NCI-H1694 (cell line): ENCODE data around the gene FAM90A1.
"Not testable (repeated sequence)": the region's sequence is repeated elsewhere in the genome, so short reads cannot be mapped to it uniquely, and the experiment has no call there.

Experiments
- DNase-seq: peaks from one replicate; lab custom pipeline; 2025; lab: John Stamatoyannopoulos, UW

The FAM90A1 gene

DNA sequence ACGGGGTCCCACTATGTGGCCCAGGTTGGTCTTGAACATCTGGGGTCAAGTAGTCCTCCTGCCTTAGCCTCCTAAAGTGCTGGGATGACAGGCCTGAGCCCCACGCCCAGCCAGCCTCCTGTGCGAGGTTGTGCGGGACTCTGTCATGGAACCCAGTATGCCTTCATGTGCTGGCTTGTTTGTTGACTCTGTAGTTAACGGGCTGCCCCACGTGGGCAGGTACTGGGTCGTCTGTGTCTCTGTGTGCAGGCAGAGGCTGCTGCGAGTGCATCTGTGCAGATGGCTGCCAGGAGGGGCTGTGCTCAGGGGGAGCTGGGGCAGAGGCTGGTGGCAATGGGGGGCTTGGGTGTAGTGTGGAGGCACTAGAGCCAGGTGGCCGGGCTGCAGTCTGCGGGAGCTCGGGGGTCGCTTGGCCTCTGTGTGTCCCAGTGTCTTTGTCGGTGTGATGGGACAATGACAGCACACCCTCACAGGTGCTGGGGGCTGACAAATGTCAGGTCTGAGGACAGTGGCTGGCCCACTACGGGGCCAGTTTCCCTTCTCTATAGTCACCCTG, 6.0 kb upstream of the FAM90A1 start:
- not testable (repeated sequence) for DNase-seq

DNA sequence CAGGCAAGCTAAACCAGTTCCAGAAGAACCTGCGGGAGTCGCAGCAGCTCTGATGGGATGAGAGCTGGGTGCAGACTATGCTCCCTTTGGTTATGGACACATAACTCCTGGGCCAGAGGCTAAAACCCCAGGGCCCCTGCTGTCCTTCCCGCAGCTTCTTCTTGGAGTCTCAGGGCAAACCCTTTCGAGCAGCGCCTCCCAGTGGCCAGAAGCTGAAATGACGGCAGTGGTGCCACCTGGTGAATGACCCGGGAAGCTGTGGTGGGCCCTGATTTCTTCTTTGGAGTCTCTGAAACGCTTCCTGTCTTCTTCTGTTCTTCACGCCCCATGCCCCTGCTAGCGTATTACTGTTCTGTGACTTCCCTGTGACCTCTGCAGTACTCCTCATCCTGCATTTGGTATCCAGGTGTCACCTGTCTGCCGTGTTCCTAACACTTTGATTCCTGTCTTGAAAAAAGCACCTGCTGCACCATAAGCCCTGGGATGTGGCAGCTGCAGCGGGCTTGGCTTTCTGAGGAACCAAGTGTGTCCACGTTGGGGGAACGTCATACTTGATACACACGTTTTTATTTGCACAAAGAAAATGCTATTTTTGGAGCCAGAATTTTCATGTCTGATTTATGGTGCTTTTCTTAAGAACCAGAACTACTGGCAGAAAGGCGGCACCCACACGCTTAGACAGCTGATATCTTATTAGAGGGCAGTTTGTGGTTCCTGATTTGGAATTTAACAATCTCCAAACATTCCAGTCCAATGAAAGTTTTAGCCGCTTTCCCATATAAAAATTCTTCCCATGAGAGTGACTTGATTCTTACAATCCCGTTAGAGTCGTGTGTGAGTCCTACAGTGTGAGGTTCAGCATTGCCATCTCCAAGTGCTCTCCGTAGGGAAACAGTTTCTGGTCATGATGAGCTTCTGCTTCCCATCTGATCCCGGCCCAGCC, 4.5 kb upstream of the FAM90A1 start:
- peak; percentile 17 for DNase-seq

DNA sequence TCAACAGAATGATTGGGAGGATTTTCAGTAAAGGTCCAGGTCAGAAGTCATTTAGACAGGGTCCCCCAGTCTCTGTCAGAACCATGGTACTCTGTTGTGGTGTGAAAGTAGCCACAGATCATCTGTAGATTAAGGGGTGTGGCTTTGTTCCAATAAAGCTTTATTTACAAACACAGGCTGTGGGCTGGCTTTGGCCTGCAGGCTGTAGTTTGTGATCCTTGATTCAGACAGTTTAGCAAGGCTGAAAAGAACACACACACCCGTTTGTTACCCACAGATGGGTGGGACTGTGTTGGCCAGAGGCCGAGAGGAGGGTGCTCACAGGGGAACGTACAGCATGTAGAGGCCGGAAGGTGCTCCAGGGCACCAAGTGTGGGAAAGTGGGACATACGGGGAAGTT, 3.6 kb upstream of the FAM90A1 start:
- not testable (repeated sequence) for DNase-seq

DNA sequence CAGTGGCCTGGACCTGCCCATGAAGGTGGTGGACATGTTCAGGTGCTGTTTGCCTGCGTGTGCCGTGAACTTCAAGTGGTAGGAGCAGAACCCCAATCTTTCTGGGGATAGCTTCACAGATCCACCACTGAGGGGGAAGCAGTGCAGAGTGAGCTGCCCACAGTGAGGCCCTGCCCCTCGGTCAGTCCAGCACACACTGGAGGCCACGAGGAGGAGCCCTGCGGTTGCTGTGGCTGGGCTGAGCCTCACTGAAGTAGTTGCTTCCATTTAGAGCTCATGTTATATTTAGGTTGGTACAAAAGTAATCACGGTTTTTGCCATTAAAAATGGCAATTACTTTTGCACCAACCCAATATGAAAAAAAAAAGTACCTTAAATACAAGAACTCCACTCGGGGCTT, 2.1 kb upstream of the FAM90A1 start:
- not testable (repeated sequence) for DNase-seq

DNA sequence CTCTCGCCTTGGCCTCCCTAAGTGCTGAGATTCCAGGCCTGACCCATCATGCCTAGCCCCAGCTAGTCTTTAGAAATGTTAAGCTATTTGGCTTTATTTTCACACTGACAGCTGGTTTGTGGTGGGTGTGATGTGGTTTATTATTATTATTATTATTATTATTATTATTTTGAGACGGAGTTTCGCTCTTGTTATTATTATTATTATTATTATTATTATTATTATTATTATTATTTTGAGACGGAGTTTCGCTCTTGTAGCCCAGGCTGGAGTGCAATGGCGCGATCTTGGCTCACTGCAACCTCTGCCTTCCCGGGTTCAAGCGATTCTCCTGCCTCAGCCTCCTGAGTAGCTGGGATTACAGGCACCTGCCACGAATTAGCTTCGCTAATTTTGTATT, 1.2 kb upstream of the FAM90A1 start:
- not testable (repeated sequence) for DNase-seq

DNA sequence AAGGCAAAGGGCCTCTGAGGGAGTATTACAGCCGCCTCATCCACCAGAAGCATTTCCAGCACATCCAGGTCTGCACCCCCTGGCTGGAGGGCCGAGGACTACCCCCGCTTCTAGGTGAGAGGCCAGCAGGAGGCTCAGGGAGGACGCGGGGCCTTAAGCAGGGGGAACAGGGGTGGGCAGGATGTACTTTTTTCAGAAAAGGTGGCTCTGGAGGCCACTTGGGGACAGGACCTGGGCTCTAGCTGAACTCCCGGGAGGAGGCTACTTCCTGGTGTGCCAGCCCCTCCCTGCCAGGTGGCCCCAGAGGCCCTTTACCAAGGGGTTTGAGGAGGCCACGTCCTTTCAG, 287 bp upstream of the FAM90A1 start:
- DNase-seq = not testable (repeated sequence)

DNA sequence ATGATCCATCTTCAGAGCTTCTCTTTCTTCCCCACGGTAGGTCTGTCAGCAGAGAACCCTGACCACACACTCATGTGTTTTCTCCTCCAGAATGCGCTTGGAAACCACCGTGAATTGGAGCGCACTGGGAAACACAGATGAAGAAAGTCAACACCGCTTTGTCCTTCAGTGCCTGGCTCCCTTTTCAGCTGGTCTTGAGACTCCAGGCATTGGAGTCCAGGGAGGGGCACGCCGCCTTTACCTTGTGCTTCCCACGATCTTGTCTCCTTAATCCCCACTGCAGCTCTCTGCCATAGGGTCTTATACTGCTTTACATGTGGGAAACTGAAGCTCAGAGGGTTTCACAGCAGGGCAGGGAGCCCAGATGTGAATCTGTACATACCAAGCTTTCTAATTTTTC, 1.1 kb downstream of the FAM90A1 start:
- DNase-seq = no peak

DNA sequence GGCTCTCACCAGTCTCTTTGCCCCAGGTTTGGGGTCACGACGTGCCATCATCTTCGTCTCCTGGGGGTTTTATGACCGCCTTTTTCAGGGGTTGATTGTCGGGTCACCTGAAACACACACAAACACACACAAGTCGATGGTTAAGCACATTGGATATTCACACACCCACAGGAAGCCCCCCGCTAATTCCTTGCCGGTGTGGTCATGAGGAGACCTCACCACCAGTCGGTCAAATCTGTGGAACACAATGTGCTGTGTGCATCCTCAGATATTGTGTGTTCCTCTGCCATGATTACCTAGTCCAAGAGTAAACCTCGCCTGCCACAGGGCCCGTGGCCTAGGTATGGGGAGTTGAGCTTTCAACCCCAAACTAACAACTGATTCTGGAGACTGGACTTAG, 2.6 kb downstream of the FAM90A1 start:
- not testable (repeated sequence) for DNase-seq

DNA sequence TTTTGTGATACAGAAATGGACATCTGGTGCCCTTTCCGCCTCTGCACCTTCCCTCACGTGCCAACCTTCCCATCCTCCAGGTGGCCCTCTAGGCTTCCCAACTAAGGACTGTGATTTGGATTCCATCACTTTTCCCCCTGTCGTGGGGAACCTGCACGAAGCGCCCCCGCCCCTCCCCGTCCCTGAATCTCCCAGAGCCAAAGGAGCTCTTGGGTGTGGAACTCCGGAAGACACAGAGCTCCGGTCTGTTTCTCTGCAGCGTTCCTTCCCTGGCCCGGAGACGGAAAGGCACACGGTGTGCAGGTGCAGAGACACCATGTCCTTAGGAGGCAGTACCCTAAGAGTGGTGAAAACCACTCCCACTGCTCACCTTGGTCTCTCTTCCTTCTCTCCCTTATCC, 3.8 kb downstream of the FAM90A1 start:
- not testable (repeated sequence) for DNase-seq

DNA sequence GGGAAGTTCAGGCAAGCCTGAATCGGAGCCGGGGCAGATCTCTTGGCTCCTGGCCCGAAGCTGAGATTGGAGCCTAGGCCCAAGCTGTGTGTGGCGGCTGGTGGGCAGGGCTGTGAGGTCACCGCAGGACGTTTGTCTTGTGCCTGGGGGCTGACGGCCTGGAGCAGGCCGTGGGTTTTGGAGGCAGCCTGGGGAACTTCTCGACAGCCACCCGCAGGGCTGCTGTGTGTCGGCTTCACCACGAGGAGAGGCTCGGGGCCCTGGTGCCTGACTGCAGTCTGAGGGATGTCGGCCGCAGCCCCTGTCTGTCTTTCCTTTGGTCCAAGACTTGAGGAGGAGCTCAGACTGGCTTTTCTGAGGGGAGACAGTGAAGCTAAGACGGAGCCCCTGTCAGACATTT, 5.1 kb downstream of the FAM90A1 start:
- not testable (repeated sequence) for DNase-seq

DNA sequence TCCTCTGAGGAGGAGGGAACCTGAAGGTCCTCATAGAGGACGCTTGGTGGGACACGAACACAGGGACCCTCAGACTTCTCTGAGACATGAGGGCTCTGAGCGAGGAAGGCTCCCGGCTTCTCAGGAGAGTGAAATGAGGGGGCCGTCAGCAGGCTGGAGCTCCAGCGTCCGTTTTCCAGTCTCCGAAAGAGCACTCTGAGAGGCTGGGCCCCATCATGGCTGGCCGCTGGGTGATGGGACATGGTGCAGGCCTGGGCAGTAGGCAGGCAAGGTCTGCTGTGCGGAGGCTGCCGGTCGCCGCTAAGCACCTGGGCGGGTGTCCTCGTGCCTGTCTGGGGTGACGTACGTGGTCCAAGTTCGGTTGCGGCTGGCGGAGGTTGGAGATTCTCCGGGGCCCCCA, 5.6 kb downstream of the FAM90A1 start:
- DNase-seq = not testable (repeated sequence)

DNA sequence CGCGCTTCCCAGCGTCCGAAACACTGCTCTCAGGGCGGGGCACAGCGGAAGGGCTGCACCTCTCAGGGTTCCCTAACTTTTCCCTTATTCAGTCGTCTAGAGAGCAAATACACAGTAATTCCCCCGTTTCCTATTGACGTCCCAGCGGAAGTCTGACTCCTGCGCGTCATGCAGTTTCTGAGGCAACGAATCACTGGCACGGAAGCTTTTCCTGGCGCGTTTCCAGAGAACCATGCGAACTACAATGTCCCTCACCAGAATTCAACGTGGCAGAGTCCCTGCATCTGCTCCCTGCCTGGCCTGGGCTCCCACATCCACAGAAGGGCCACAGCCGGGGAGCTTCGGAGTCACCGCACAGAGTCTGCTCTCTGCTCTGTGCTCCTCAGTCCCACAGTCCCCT, 6.0 kb downstream of the FAM90A1 start:
- not testable (repeated sequence) for DNase-seq

DNA sequence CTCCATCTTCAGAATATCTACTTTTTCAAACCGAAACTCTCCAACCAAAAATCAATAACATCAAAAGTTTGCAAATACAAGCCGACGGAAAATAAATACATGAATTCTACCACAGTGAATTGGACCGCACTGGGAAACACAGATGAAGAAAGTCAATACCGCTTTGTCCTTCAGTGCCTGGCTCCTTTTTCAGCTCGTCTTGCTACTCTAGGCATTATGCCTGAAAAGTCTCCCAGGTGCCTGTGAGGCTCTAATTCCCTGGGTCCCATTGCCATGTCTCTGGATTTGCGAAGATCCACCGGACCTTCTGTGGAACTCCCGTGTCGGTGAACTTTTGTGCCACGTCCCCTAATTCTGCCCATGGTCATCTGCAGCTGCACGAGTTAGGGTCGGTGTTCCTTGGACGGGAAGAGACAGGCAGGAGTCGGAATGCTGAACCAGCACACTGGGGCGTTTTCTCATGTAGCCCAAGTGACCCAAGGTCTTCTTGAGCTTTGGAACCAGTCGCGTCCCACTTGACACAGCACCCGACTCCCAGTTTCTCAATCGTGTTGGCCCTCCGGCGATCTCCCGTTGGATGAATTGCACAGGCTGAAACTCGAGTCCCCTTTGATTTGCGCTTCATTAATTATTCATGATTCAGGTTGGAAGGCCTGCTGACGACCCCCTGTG, 8.6 kb downstream of the FAM90A1 start:
- DNase-seq = not testable (repeated sequence)

DNA sequence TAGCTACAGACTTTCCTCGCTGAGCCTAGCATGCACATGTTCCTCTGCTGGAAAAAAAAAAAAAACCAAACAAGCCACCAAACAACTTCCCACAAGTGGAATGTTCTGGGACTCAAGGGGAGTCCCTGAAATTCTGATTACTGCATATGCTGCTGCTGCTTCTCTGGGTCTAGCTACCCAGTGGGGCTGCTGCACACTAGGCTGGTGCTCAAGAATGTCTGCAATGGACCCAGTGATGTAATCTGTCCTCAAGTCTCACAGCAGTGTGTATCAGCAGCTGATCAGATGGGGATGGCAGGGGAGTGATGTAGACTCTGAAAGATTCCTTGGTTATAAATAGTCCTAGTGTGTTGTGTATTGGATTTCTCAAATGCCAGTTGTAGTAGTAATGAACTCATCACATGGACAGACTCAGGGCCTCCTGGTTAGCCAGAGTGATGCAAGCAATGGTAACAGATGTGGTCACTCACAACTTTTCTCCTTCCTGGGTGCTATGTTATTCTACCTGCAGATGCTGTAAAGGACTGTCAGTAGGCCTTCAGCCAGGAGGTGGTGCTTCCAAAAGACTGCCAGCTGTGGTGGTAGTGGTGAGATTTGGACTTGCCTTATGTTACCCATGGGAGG, 29.6 kb downstream of the FAM90A1 start:
- not testable (repeated sequence) for DNase-seq

DNA sequence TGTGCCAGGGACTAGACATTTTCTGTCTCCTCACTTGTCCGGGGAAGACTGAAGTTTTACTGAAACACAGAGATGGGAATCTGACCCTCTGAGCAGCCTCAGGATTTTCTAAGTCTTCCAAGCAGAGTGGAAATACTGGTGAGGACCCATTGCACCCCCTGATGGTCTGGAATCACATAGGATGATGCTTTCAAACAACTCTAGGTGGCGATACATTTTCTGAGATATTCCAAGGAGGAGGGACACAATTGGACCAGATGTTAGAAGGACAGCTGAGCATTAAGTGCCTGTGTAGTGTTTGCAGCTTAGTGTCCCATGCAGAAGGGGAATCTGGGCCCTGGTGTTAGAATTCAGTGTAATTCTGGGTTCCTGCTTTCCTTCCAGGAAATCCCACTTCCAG, 39.3 kb downstream of the FAM90A1 start:
- DNase-seq = not testable (repeated sequence)

DNA sequence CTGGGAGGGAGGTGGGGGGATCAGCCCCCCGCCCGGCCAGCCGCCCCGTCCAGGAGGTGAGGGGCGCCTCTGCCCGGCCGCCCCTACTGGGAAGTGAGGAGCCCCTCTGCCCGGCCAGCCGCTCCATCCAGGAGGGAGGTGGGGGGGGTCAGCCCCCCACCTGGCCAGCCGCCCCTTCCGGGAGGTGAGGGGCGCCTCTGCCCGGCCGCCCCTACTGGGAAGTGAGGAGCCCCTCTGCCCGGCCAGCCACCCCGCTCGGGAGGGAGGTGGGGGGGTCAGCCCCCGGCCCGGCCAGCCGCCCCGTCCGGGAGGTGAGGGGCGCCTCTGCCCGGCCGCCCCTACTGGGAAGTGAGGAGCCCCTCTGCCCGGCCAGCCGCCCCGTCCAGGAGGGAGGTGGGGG, 43.2 kb downstream of the FAM90A1 start:
- not testable (repeated sequence) for DNase-seq

DNA sequence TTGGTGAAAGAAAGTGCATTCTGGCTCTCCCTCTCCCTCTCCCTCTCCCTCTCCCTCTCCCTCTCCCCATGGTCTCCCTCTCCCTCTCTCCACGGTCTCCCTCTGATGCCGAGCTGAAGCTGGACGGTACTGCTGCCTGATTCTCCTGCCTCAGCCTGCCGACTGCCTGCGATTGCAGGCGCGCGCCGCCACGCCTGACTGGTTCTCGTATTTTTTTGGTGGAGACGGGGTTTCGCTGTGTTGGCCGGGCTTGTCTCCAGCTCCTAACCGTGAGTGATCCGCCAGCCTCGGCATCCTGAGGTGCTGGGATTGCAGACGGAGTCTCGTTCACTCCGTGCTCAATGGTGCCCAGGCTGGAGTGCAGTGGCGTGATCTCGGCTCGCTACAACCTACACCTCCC, 44.1 kb downstream of the FAM90A1 start:
- DNase-seq = not testable (repeated sequence)

DNA sequence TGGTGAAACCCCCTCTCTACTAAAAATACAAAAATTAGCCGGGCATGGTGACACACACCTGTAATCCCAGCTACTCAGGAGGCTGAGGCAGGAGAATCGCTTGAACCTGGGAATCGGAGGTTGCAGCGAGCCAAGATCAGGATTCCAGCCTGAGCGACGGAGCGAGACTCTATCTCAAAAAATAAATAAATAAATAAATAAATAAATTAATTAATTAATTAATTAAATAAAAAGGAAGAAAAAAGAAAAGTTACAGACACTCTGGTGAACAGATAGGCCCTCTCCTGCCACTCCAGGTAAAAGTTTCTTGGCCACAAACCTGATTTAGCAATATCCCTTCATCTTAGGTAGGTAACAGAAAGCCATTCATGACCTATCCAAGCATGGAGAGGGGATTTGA, 44.5 kb downstream of the FAM90A1 start:
- not testable (repeated sequence) for DNase-seq

DNA sequence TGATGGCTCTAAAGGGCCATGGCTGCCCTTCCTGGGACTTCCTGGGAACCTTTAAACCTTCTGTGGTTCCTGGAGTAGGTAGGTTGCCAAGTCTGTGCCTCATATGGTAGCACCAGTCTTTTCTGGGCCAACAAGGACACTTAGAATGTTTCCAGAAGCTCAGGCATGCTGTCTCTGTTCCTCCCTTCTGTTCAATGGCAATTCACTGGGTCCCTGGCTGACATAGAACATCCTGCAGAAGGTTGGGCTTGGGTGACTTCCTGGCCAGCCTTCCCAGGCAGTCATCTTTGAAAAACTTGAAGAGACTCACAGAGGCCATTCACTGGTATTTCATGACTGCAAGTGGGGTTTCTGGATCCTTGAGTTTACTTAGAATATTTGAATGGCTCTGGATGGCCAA, 46.1 kb downstream of the FAM90A1 start:
- DNase-seq = not testable (repeated sequence)

DNA sequence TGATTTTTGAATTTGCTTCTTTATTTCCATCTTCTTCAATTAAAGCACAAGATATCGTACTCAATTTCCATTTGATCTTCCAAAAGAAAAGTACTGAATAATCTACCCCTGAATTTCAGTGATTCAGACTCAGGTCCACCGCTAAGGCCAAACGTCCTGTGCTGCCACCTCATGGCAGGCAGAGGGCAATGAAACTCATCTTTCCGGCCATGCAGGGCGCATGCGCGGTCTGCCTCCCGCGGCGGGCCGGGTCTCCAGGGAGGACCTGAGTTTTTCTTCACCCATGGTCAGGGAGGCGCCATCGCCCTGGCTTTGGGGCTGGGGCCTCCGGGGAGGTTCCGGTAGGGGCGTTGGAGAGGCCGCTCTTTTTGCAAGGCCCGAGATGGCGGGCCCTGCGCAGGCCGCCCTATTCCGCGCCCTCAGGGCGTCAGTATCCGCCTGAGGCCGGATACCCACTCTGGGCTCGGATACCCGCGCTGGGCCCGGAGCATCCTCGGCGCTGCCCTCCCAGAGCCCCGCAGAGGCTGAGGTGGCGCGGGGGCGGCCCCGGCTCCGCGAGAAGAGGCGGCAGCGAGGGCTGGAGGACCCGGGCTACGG, 47.3 kb downstream of the FAM90A1 start:
- peak; percentile 16 for DNase-seq

DNA sequence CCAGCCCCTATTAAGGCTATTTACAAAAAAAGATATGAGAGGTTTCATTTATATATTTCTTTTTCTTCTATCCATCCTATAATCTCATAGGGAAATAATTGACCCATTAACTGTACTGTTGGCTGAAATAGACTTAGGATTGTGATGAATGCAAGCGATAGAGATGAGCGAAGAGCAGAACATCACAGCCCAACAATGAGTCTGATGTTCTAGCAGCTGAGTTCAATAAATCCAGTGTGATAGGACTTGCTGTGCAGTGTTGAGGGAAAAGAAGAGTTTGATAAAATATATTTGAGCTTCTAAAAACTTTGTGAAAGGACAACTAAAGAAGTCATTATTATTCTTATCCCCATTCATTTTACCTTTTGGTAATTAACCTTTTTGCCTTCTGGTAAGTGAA, 54.5 kb downstream of the FAM90A1 start:
- DNase-seq = not testable (repeated sequence)
